ENCODE measurements around the gene PCDH15. TPM values are rescaled to one million over a fixed set of nuclear protein-coding genes. Genes with fewer than 3 reads are reported as not detected.

The PCDH15 gene
- polyA plus RNA-seq, 1 donor: 0.42 TPM

DNA sequence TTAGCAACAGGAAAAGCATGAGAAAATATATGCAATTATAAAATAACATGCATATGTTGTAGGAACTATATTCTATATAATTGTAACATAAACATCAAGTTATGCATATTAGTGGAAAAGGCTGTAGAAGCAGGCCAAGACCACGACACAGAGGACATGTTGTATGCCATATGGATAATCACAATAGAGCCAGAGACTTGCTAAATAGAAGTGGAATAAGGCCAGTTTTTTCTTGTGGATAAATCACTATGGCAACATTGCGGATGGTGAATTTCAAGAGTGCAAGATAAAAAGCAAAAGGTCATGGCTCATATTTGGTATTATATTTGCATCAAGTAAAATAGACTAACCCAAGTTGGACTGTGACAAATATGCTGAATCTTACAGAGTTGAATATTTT lies 93.0 kb downstream of the PCDH15 start:
- DNase-seq (ENCODE audit: low read depth): no peak

DNA sequence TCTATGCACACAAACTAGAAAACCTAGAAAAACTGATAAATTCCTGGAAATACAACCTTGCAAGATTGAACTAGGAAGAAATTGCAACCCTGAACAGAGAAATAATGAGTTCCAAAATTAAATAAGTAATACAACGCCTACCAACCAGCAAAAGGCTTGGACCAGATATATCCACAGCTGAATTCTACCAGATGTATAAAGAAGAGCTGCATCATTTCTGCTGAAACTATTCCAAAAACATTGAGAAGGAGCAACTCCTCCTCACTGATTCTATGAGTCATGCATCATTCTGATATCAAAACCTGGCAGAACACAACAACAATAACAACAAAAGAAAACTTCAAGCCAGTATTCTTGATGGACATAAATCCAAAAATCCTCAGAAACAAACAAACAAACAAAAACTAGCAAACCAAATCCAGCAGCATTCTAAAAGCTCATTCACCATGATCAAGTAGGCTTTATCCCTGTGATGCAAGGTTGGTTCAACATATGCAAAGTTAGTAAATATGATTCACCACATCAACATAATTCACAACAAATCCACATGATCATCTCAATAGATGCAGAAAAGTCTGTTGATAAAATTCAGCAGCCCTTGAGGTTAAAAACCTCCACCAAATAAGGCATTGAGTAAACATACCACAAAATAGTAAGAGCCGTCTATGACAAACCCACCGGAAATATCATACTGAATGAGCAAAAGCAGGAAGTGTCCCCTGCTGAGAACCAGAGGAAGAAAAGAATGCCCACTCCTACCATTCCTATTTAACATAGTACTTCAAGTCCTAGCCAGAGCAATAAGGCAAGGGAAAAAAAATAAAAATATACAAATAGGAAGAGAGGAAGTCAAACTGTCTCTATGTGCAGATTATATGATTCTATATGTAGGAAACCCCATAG lies 98.2 kb downstream of the PCDH15 start:
- no peak for DNase-seq (ENCODE audit: low read depth)

DNA sequence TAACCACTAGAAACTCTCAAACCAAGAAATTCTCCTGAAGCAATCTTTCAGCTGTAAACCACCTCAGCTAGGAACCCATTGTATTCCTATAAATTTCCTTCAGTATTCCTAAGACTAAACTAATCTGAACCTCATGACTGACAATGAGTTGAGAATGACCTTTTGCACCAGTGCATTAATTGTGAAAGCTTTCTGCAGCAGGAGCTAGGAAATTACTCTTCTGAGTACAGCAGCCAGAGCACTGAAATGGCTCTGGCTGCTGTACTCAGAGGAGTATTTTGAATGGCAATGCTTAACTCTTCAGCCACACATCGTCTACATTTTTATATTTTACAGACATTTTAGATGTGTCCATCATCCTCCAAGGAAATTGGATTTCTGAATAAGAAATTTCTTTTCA lies 109.7 kb downstream of the PCDH15 start:
- DNase-seq (ENCODE audit: low read depth): no peak

DNA sequence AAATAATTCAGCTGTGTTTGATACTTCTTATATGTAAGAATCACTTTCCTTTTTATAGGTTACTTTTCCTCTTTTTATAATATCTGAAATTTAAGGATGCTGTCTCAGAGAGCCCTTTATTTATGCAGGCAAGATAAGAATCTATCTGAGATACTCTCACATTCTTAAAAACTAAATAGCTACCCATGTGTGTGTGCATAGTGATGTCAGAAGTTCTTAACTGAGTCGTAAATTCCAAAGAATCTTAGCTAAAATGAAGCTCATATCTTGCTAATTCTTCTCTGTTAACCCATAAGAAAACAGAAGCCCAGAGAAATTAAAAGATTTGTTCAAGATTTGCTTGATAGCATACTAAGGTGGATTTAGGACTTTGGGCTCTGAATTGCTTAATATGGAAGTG lies 118.5 kb downstream of the PCDH15 start:
- no peak for DNase-seq (ENCODE audit: low read depth)

DNA sequence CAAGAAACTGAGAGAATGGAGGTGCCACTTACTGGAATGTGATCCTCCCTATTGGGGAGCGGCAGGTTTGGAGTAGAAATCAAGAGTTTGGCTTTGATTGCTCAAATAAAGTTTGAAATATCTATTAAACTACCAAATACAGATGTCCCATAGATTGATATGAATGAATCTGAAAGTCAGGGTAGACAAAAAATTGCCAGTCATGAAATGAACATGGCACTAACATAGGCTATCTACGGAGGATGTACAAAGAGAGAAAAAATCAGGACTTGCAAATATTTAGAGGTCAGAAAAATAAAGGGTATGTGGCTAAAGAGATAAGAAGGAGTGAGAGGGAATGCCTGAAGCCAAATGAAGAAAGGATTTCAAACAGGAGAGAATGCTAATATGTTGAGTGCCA lies 119.9 kb downstream of the PCDH15 start:
- DNase-seq (ENCODE audit: low read depth): no peak

DNA sequence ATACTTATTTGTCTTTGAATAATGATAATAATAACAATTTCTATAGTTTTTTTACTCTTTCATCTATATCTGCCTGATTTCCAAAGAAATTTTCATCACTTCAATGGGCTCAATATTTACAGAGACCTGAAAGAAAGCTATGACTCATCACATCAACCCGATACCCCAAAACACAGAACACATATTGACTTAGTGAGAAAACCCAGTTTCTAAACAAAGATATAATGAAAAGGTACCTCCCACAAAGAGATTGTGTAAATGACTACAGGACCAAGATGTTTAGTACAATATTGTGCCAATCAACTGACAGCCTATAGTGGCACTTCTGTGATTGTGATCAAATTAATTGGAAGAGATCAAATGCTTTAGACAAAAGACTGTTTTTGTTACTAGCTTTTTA lies 133.9 kb downstream of the PCDH15 start:
- DNase-seq (ENCODE audit: low read depth): no peak

DNA sequence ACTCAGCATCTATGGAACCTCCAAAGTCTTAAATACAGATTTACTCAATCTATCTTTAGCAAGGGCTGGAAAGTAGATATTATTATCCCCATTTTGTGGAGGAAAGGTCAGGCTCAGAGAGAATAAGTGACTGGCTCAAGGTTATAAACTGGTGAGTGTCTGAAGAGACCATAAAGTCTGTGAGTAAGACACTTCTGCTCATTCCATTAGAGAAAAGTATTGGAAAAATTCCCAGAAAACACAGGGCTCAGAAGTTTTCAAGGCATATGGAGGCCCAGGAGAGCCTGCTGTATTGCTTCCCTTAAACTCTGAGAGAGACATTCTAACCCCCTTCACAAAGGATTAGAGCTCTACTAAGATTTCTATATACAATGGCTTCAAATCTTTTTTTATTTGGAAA lies 134.8 kb downstream of the PCDH15 start:
- DNase-seq (ENCODE audit: low read depth): no peak

DNA sequence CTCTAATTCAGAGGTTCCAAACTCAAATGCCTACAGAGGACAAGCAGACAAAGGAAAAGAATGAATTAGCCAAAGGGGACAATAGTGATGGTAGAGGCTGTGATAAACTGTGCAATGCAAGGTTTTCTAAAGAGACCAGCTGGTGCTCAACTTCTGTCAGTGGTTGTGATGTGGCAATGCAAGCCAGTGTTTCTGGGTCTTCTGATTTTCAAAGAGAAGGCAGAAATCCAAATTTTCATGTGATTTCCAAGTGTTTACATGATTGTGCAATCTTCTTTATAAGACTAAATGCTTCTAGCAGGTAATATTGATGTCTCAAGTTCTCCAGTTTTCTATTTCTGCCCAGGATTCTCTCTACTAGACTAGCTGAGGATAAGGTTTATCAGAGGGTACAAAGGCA lies 135.9 kb downstream of the PCDH15 start:
- no peak for DNase-seq (ENCODE audit: low read depth)

DNA sequence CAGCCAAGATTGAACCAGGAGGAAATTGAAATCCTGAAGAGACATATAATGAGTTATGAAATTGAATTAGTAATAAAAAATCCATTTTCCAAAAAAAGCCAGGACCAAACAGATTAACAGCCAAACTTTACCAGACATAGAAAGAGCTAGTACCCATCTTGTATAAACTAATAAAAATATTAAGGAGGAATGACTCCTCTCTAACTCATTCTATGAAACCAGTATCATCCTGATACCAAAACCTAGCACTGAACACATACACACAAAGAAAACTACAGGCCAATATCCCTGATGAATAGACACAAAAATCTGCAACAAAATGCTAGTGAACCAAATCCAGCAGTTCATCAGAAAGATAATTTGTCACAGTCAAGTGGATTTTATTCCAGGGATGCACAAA lies 140.6 kb downstream of the PCDH15 start:
- DNase-seq (ENCODE audit: low read depth): no peak

DNA sequence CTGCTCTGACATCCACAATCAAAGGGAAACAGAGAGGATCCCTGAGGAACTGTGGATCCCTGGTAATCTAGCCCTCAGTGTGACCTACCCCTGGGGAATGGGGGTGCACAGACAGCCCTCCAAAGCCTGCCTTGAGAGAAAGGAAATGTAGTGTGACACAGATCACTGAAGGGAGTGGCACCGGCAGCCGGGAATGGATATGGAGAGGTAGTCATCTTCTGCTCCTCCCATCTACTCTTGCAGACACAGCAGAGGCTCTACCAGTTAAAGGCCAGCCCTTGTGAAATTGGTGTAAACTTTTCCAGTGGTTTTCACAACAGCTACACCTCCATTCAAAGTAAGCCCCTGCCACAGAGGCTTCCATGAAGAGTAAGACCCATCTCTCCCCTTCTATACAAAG lies 144.4 kb downstream of the PCDH15 start:
- no peak for DNase-seq (ENCODE audit: low read depth)

DNA sequence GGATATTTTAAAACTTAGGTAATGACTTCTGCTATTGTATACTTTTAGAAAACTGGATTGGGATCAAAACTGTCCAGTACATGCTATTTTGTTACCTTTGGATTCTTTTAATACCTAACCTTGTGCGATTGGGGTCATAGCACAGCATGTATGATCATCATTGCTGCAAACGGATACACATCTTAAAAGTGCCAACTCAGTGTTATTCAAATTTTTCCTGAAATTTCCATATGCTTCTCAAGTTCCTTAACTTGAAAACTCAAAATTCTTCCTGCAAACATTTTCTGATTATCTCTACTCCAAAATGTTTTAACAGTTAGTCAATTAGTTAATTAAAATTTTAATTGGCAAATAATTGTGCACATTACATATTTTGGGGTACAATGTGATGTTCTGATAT lies 147.5 kb downstream of the PCDH15 start:
- no peak for DNase-seq (ENCODE audit: low read depth)

DNA sequence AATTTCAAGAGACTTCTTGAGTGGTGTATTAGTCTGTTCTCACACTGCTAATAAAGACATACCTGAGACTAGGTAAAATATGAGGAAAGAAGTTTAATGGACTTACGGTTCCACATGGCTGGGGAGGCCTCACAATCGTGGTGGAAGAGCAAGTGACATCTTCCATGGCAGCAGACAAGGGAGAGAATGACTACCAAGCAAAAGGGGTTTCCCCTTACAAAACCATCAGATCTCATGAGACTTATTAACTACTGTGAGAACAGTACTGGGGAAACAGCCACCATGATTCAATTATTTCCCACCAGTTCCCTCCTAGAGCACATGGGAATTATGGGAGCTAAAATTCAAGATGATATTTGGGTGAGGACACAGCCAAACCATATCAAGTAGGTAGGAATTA lies 150.5 kb downstream of the PCDH15 start:
- no peak for DNase-seq (ENCODE audit: low read depth)

DNA sequence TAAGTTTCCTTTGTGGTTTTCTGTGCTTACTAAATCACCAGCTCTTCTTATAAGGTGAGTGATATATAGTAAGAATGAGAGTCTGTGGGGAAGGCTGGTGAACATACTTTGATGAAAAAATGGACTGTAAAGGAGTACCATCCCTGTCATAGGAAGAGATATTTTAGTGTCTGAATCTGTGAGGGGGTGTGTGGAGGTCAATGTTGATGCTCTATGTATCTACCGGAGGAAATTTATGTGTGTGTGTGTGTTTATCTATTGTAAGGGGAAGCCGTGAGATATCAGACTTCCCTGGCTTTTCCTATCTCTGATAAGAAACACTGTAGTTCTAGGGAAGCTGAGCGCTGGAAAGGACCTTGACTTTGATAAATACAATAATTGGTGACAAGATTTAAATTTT lies 179.0 kb downstream of the PCDH15 start:
- DNase-seq (ENCODE audit: low read depth): no peak

DNA sequence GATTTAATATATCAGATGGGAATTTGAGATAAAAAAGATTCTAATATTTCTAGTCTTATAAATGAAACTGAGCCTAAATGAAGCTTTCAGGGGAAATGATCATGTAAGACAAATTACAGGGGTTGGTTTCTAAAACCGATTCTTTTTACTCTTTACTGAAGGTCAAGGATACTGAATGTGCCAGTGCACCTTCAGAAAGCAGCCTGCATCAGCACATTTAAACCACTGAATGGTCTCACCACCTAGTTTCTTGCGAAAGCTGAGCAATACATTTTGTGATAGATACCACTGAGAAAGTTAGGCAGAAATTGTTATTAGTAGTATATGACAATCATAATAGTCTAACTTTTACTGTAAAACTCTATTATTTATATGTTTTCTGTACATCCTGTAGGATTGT lies 180.7 kb downstream of the PCDH15 start:
- no peak for DNase-seq (ENCODE audit: low read depth)

DNA sequence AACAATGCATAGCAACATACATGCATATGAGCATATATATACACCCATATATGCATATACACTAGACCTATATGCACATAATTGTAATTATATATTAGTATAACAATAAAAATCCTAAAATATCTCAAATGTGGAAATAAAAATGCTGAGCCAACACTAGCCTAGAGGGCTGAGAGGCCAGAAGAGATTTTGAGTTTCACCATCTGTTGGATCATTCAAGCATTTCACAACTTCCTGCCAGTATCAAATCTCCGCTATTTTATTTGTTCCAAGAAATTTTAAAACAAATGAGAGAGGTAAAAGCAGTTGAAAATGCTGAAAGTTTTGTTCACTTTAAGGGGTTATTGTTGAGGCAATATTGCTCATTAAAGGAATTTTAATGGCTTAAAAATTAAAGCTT lies 187.0 kb downstream of the PCDH15 start:
- peak; percentile 2 for DNase-seq (ENCODE audit: low read depth)

DNA sequence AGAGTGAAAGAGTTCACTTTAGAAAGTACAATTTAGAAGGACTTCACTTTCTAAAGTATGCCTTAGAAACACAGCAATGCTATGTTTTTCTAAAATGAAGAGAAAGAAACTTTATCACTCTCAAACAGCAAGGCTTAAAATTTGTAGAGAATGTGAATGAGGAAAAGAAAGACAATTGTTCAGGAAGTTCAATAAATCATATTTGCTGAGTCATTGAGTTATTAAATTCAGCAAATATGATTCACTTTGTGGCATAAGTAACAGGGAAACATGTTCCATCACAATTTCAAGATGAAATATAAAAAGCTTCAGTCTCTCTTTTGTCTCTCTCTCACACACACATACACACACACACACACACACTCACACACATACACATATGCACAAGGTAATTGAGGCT lies 187.9 kb downstream of the PCDH15 start:
- DNase-seq (ENCODE audit: low read depth): no peak

DNA sequence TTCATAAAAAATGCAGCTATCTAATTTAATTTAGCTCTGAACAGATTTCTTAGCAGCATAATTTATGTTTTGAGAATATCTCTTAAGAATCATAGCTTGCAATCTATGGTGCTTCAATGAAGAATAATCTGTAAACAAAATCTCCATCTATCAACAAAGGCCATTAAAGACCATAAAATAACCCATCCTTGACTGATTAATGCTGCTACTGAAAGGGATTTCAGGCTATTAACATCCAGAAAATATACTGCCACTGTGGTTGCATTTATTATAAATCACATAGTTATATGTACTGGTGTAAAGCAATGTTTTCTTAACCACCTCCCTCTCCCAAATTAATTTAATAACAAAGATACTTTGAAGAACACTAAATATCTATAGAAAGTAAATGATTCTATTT lies 191.6 kb downstream of the PCDH15 start:
- no peak for DNase-seq (ENCODE audit: low read depth)

DNA sequence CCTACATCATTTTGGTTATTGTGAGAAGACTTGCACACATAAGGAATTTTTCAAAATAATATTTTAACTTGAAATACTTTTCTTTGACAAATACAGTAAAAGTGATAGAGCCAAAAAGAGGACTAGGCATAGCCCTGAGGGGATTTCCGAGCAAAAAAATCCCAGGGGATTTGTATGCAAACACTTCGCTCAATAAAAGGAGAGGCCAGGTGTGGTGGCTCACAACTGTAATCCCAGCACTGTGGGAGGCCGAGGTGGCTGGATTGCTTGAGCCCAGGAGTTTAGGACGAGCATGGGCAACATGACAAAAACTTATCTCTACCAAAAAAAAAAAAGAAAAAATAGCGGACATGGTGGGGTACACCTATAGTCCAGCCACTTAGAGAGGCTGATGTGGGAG lies 193.0 kb downstream of the PCDH15 start:
- no peak for DNase-seq (ENCODE audit: low read depth)

DNA sequence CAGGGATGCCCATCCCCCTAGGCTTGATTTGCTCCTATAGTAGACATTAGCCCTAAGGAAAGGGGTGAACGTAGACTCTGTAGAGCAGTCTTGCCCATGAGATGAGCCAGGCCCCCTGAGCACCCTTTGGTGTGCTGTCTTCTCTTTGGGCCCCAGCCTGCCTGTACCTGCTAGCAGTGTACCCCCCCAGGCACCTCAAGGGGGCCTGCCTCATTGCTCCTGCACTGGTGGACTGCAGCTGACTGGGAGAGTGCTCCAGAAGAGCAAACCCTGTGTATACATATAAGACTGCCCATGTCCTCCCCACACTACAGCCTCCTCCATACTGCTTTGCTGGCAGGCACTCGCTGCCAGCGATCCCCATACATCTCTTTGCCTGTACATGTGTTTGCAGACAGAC lies 206.7 kb downstream of the PCDH15 start:
- DNase-seq (ENCODE audit: low read depth): no peak

DNA sequence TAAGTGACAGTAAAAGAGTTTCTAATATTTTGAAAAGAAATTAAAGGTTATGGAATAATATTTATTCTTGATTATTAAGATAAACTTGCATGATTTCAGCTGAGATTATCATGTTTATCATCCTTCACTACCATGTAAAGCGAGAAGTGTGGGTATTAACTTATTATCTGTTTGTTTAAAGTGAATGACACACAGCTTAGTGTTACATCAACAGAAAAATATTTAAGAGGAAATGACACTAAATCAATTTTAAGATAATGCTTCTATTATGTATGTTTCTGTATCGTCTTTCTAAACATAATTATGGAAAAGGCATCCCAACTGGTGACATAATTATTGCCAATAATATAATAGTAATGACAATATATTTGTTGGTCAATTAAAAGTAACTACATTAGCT lies 213.1 kb downstream of the PCDH15 start:
- DNase-seq (ENCODE audit: low read depth): no peak

DNA sequence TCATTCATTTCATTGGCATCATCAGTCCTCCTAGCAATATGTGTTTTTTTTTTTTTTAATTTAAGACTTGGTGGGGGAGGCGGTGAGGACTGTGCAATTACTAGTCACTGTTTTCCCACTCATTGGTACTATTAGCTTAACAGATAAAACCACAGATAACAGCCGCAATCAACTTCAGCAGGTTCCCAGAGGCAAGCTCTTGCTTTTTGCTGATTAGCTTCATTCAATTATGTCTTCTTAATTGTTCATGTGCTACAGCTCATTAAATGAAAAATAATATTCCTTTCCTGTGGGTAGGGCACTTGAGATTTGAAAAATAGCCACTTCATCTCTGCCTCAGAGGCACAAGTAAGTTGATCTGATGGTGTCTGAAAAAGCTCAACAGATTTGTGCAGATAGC lies 215.5 kb downstream of the PCDH15 start:
- DNase-seq (ENCODE audit: low read depth): no peak

DNA sequence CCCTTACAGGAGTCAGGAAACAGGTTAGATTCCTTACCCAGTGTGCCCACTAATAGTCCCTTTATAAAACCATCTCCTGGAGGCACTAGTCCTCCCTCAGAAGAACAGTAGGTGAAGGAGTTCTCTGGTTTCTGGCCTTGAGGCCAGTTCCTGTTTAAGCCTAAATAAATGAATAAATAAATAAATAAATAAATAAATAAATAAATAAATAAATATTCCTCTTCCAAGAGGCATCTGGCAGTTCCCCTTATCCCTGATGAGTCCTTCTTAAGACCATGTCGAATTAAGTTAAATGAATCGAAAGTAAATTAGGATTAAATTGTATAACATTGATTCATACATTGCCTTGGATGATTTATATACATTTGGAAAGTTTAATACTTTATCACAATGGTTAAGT lies 223.3 kb downstream of the PCDH15 start:
- DNase-seq (ENCODE audit: low read depth): no peak

DNA sequence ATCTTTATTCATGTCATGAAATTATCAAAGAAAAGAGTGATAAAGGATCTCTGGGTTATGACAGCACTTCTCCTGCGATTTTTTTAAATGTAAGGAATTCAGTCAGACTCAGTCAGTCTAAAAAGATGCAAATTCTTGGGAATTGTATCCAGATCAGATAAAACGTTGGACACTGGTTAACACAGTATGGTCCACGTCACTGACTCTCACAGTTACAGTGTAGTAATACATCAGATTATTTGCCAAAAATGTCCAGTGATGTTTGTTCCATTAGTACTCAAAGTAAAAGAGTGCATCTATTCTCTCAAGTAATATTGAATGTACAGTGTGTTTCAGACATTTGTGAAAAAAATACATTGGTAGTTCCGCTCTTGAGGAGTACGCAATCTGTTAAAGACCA lies 224.5 kb downstream of the PCDH15 start:
- DNase-seq (ENCODE audit: low read depth): no peak

DNA sequence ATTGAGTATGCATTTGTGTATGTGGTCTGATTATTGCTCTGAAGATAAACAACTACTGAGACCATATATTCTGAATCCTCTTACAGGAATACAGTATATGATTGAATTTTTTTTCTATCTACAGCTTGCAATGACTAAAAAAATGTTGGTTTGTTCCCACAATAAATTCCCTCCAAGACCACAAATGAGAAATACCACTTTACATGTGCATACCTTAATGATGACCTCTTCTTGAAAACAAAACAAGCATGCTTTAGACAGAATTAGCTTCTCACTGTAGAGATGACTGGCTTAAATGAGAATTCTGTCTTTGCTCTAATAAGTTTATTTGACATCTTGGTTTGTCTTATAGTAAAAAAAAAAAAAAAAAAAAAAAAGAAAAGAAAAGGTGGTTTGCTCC lies 241.5 kb downstream of the PCDH15 start:
- DNase-seq (ENCODE audit: low read depth): no peak
